Epithelial cell of proximal tubule (primary cell): ENCODE measurements around the gene TAF8. TPM values are rescaled to one million over a fixed set of nuclear protein-coding genes. Genes with fewer than 3 reads are reported as not detected.
A peak's percentile ranks its signal among the peaks of the same experiment; 100 is the strongest.

Experiments used
- DNase-seq: peaks from one replicate; pipeline ENCODE4 v3.0.0-alpha.2; 2011; ENCODE audit warnings: low read depth
- H3K4me3 ChIP-seq: 2 replicates; pipeline ENCODE4 v1.5.1; 2011; ENCODE audit warnings: low read depth, mild to moderate bottlenecking, low read length
- CTCF ChIP-seq: conservative IDR thresholded peaks from 2 replicates; pipeline ENCODE4 v1.5.1; 2012; ENCODE audit warnings: low read depth, mild to moderate bottlenecking, low read length
- total RNA-seq: library from RNA; depleted of rRNA; stranded (reverse); fragments of >200 nt; gene quantifications from 2 replicates; pipeline ENCODE4 v1.2.3, GENCODE V29; 2015

Gene TAF8
- total RNA-seq, 1 donor from 2014 or later = 10.8 TPM

- H3K4me3 ChIP-seq = no peak overlapping the region
- DNase-seq = no peak
- no peak for TF ChIP-seq CTCF
These were observed 9.4 kb upstream of the TAF8 start for GRCh38 chr6:42040856-42041480.

- no peak overlapping the region for H3K4me3 ChIP-seq
- TF ChIP-seq CTCF = no peak
- no peak for DNase-seq
These were observed 8.8 kb upstream of the TAF8 start for GRCh38 chr6:42041481-42042053.

GRCh38 chr6:42042108-42042507, 8.2 kb upstream of the TAF8 start:
- H3K4me3 ChIP-seq = no peak overlapping the region
- TF ChIP-seq CTCF = no peak
- DNase-seq = no peak

- DNase-seq = no peak
- peak; percentile 99 for TF ChIP-seq CTCF
- H3K4me3 ChIP-seq = peak overlapping the region; percentile 20
These were observed 6.4 kb upstream of the TAF8 start for GRCh38 chr6:42043787-42044475.

GRCh38 chr6:42045538-42046460, 4.5 kb upstream of the TAF8 start:
- peak; percentile 48 for DNase-seq
- no peak for TF ChIP-seq CTCF
- H3K4me3 ChIP-seq = peak overlapping the region; percentile 77

GRCh38 chr6:42046464-42047212, 3.7 kb upstream of the TAF8 start:
- TF ChIP-seq CTCF = no peak
- peak overlapping the region; percentile 77 for H3K4me3 ChIP-seq
- DNase-seq = no peak
